ENCODE data around the gene MAPKAPK2.

MAPKAPK2 gene

DNA sequence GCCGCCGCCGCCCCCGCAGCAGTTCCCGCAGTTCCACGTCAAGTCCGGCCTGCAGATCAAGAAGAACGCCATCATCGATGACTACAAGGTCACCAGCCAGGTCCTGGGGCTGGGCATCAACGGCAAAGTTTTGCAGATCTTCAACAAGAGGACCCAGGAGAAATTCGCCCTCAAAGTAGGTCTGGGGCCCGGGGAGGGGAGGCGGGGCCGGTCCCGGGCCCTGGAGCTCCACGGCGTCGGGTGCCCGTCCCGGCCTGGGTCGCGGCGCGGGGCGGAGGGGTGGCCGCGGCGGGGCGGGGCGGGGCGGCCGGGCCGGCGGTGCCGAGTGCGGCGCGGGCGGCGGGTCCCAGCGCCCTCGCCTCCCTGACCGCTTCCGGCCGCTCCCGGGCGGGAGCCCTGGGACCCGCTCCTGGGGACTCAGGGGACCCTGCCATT lies 646 bp downstream of the MAPKAPK2 start:
- Histone ChIP-seq H3K27ac (ENCODE audit: low read depth, low read length) (peak overlapping the region; percentile 78; the same call in 1 of the 2 replicates), H3K36me3 (ENCODE audit: control insufficient read depth, insufficient read depth, low read length) (no peaks in the 10 kb centered on the region), H3K4me1 (ENCODE audit: control insufficient read depth, insufficient read depth, low read length) (peaks cover 50% of the 10 kb centered on the region), H3K27me3 (ENCODE audit: control insufficient read depth, insufficient read depth, low read length) (peaks cover 35% of the 10 kb centered on the region), H3K4me3 (ENCODE audit: low read depth, low read length) (peak overlapping the region; percentile 96), H3K9ac (ENCODE audit: low read length) (peak overlapping the region; percentile 96), H3K9me3 (ENCODE audit: control insufficient read depth, insufficient read depth, low read depth, low read length) (no peaks in the 10 kb centered on the region)

DNA sequence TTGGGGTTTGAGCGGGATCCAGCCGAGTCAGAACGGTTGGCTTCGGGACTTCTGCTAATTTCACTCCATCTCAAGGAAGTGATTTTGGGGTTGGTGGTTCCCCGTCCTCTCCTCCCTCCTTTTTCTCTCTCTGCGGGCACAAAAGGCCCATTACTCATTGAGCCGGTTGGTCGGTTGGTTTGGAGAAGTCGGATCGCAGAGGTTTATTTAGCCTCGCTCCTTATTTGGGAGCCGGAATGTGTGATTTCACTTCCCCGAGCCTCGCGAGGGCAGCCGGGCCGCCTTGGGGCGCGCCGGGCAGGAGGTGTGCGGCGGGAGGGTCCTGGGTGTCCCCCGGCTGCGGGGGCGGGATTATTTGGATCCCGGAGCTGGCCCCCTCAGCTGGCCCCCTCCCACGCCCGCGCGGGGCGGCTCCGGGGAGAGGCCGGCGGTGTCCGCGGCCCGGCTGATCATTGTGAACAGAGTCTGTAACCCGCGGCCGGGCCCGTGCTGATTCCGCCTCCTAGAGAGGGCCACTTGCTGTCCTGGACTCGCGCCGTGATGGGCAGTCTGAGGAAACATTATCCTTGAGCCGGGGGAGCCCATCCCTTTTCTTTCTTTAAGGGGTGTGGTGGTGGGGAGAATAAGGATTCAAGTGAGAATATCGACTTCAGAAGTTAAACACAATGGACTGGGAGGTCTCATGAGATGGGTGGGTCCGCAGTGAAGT lies 1.2 kb downstream of the MAPKAPK2 start:
- Histone ChIP-seq H3K27me3 (ENCODE audit: control insufficient read depth, insufficient read depth, low read length) (peaks cover 33% of the 10 kb centered on the region), H3K9me3 (ENCODE audit: control insufficient read depth, insufficient read depth, low read depth, low read length) (no peaks in the 10 kb centered on the region), H3K4me1 (ENCODE audit: control insufficient read depth, insufficient read depth, low read length) (peaks cover 55% of the 10 kb centered on the region), H3K27ac (ENCODE audit: low read depth, low read length) (peak overlapping the region; percentile 78; the same call in 1 of the 2 replicates), H3K4me3 (ENCODE audit: low read depth, low read length) (peak overlapping the region; percentile 96), H3K9ac (ENCODE audit: low read length) (peak overlapping the region; percentile 96), H3K36me3 (ENCODE audit: control insufficient read depth, insufficient read depth, low read length) (no peaks in the 10 kb centered on the region)

DNA sequence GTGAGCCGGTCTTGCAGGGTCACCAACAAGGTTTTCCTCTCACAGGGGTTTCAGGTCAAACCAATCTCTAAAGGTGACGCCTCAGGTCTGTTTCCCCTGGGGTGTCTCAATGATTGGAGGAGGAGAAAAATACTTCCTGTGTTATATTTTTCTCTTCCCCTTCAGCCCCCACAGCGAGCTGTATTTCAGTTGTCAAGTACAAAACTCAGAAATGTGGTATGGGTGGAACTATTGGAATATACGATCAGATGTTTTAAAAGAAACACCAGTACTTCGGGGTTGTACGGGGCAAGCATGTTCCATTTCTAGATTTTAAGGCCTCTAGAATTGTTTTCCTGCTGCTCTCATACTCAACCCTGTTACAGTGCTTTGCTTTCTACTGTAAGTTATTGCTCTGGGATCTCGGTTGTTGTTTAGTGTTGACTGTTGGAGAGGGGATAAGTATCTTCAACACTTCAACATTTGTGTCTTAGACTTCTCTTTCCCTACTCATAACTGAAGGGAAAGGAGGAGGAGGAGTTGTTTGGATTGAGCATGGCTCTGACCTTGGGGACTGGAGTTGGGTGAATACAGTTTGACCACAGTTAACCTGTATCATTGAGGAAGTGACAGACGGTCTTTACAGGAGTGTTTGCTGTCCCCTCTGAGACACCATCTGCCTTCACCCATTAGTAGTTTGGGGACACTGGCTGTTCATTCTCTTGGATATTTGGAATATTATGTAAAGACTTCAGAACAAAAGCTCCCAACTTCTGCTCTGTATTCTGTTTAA lies 2.0 kb downstream of the MAPKAPK2 start:
- Histone ChIP-seq H3K27me3 (ENCODE audit: control insufficient read depth, insufficient read depth, low read length) (peaks cover 29% of the 10 kb centered on the region), H3K4me1 (ENCODE audit: control insufficient read depth, insufficient read depth, low read length) (peaks cover 58% of the 10 kb centered on the region), H3K36me3 (ENCODE audit: control insufficient read depth, insufficient read depth, low read length) (no peaks in the 10 kb centered on the region), H3K4me3 (ENCODE audit: low read depth, low read length) (peak overlapping the region; percentile 96), H3K9ac (ENCODE audit: low read length) (peak overlapping the region; percentile 96), H3K27ac (ENCODE audit: low read depth, low read length) (no peak overlapping the region; the same call in 1 of the 2 replicates), H3K9me3 (ENCODE audit: control insufficient read depth, insufficient read depth, low read depth, low read length) (no peaks in the 10 kb centered on the region)

DNA sequence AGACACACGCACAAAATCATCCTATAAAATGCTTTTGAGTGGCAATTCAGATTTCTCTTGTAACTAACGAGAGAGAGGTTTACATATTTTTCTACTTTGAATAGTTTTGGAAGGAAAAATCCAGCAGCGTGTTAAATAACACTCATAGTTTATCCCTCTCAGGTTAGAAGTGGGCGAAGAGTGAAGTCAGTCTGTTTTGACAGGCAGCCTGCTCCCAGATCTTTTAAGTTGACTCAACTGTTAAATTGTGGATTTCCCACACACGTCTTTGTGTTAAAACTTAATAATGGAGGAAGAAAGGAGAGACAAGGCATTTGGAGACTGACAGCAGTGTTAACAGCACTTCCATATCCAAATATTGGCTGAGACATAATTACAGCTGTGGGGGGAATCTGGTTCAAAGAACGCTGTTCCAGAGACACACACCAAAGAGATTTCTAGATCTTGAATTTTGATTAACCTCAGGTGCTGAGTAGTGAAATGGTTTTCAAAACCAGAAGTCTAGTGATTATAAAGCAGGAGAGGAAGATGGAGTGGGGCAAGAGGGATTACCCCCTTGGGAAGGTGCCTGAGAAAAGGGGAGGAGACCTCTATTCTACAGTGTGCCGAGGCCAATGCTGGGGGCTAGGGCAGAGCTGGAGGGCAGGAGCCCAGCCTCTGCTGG lies 2.7 kb downstream of the MAPKAPK2 start:
- Histone ChIP-seq H3K9ac (ENCODE audit: low read length) (no peak overlapping the region), H3K27ac (ENCODE audit: low read depth, low read length) (no peak overlapping the region), H3K27me3 (ENCODE audit: control insufficient read depth, insufficient read depth, low read length) (peaks cover 25% of the 10 kb centered on the region), H3K36me3 (ENCODE audit: control insufficient read depth, insufficient read depth, low read length) (no peaks in the 10 kb centered on the region), H3K4me3 (ENCODE audit: low read depth, low read length) (peak overlapping the region; percentile 96), H3K4me1 (ENCODE audit: control insufficient read depth, insufficient read depth, low read length) (peaks cover 65% of the 10 kb centered on the region), H3K9me3 (ENCODE audit: control insufficient read depth, insufficient read depth, low read depth, low read length) (no peaks in the 10 kb centered on the region)

DNA sequence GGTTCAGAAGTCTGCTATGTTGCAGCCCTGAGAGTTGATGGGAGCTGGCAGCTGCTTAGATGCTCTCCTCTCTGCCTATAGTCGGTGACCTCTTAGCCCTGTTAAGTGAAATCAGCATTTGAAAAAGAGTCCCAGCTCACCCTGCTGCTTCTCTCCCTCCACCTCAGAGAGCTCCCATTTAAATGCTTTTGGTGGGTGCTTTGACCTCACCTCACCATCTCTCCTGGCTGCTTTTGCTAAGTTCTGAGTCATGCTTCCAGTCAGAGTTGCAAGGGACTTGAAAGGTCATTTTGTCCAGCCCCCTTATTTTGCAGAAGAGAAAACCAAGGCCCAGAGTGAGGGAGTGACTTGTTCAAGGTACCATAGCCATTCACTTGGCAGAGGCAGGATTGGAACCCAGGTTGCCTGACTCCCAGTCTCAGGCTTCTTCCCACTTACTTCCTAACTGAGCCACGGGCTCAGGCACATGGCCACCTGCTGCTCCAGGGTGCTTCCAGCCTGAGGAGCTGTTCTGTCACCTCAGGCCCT lies 3.3 kb downstream of the MAPKAPK2 start:
- Histone ChIP-seq H3K4me1 (ENCODE audit: control insufficient read depth, insufficient read depth, low read length) (peaks cover 71% of the 10 kb centered on the region), H3K9me3 (ENCODE audit: control insufficient read depth, insufficient read depth, low read depth, low read length) (no peaks in the 10 kb centered on the region), H3K27ac (ENCODE audit: low read depth, low read length) (peak overlapping the region; percentile 27; the same call in 1 of the 2 replicates), H3K36me3 (ENCODE audit: control insufficient read depth, insufficient read depth, low read length) (no peaks in the 10 kb centered on the region), H3K9ac (ENCODE audit: low read length) (peak overlapping the region; percentile 55), H3K4me3 (ENCODE audit: low read depth, low read length) (peak overlapping the region; percentile 96), H3K27me3 (ENCODE audit: control insufficient read depth, insufficient read depth, low read length) (peaks cover 19% of the 10 kb centered on the region)

DNA sequence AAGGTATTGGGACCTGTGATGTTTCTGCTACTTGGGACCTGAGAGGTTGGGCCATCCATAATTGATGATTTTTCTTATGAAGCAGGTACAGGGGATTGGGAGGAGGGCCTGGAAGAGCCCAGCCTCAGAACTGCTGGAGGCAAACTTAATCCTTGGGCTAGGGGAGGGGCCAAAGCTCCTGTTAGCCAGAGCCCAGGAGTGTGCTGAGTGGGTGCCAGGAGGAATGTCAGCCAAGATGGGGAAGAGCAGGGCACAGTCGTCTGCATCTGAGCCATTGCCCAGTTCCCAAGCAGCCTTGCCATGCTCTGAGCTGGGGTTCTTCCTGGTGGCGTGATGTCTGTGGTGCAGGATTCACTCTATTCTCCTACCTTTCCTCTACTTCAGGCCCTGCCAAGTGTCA lies 5.8 kb downstream of the MAPKAPK2 start:
- H3K27me3 ChIP-seq (ENCODE audit: control insufficient read depth, insufficient read depth, low read length), result peaks cover 3% of the 10 kb centered on the region; the same call in 1 of the 2 replicates
- H3K4me3 ChIP-seq (ENCODE audit: low read depth, low read length), result no peak overlapping the region
- H3K9me3 ChIP-seq (ENCODE audit: control insufficient read depth, insufficient read depth, low read depth, low read length), result no peaks in the 10 kb centered on the region
- H3K36me3 ChIP-seq (ENCODE audit: control insufficient read depth, insufficient read depth, low read length), result no peaks in the 10 kb centered on the region
- H3K27ac ChIP-seq (ENCODE audit: low read depth, low read length), result no peak overlapping the region
- H3K9ac ChIP-seq (ENCODE audit: low read length), result no peak overlapping the region
- H3K4me1 ChIP-seq (ENCODE audit: control insufficient read depth, insufficient read depth, low read length), result peaks cover 84% of the 10 kb centered on the region

DNA sequence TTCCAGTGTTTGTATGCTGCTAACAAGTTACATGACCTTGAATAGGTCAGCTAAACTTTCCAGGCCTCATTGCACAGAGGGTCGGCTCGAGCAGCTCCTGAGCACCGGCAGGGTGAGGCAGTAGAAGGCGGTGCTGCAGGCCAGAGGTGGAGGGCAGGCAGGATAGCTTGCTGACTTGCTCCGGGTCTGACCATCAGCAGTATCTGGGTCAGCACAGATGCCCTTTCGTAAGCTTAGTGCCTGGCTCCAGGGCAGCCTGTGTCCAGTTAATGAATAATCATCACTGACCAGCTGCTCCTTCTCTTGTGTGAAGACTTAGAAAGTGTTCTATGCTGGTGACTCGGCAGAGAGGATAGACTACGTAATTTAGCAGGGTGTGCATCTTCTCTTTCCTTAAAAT lies 6.9 kb downstream of the MAPKAPK2 start:
- Histone ChIP-seq H3K4me3 (ENCODE audit: low read depth, low read length) (no peak overlapping the region), H3K27me3 (ENCODE audit: control insufficient read depth, insufficient read depth, low read length) (no peaks in the 10 kb centered on the region; the same call in 1 of the 2 replicates), H3K9ac (ENCODE audit: low read length) (no peak overlapping the region), H3K4me1 (ENCODE audit: control insufficient read depth, insufficient read depth, low read length) (peaks cover 80% of the 10 kb centered on the region), H3K27ac (ENCODE audit: low read depth, low read length) (no peak overlapping the region), H3K36me3 (ENCODE audit: control insufficient read depth, insufficient read depth, low read length) (no peaks in the 10 kb centered on the region), H3K9me3 (ENCODE audit: control insufficient read depth, insufficient read depth, low read depth, low read length) (no peaks in the 10 kb centered on the region)

DNA sequence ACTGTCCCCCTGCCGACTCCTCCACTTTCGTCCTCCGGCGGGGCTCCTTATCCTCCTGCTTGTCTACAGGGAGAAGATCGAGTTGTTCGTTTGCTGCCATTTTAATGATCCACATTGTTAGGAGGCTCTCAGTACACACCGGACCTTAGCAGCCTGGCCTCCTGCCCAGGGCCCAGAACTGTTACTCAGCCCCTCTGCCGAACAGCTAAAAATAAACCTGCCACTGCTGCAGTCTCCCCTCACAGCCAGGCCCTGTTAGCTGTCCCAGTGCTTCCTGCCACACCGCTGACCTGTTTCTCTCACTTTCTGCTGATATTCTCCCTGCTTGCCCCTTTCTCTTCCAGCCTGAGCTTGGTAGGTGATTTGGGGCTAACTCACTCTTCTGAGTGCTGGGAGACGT lies 8.3 kb downstream of the MAPKAPK2 start:
- H3K4me3 ChIP-seq (ENCODE audit: low read depth, low read length), result no peak overlapping the region
- H3K36me3 ChIP-seq (ENCODE audit: control insufficient read depth, insufficient read depth, low read length), result no peaks in the 10 kb centered on the region
- H3K9me3 ChIP-seq (ENCODE audit: control insufficient read depth, insufficient read depth, low read depth, low read length), result no peaks in the 10 kb centered on the region
- no peaks in the 10 kb centered on the region for H3K27me3 ChIP-seq (ENCODE audit: control insufficient read depth, insufficient read depth, low read length)
- H3K4me1 ChIP-seq (ENCODE audit: control insufficient read depth, insufficient read depth, low read length), result peaks cover 73% of the 10 kb centered on the region
- no peak overlapping the region for H3K9ac ChIP-seq (ENCODE audit: low read length)
- no peak overlapping the region for H3K27ac ChIP-seq (ENCODE audit: low read depth, low read length)

DNA sequence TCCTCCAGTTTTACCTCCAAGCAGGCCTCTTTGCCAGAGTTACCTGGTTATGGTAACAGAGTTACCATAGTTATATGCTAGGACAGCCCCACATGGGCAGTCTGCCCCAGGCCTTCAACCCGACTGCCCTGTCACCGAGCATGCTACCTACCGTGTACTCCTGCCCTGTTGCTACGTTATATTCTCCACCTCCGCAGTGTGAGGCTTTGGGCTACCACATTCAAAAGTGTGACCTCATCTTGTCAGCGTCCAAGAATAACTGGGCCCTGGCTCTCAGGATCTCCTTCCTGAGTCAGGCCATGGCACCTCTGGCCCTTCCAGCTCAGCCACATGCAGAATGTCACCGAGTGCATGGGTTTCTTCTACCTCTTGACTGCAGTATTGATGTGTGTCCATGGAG lies 8.9 kb downstream of the MAPKAPK2 start:
- Histone ChIP-seq H3K4me1 (ENCODE audit: control insufficient read depth, insufficient read depth, low read length) (peaks cover 67% of the 10 kb centered on the region), H3K27ac (ENCODE audit: low read depth, low read length) (no peak overlapping the region), H3K27me3 (ENCODE audit: control insufficient read depth, insufficient read depth, low read length) (no peaks in the 10 kb centered on the region), H3K9ac (ENCODE audit: low read length) (no peak overlapping the region), H3K36me3 (ENCODE audit: control insufficient read depth, insufficient read depth, low read length) (no peaks in the 10 kb centered on the region), H3K9me3 (ENCODE audit: control insufficient read depth, insufficient read depth, low read depth, low read length) (no peaks in the 10 kb centered on the region), H3K4me3 (ENCODE audit: low read depth, low read length) (no peak overlapping the region)

DNA sequence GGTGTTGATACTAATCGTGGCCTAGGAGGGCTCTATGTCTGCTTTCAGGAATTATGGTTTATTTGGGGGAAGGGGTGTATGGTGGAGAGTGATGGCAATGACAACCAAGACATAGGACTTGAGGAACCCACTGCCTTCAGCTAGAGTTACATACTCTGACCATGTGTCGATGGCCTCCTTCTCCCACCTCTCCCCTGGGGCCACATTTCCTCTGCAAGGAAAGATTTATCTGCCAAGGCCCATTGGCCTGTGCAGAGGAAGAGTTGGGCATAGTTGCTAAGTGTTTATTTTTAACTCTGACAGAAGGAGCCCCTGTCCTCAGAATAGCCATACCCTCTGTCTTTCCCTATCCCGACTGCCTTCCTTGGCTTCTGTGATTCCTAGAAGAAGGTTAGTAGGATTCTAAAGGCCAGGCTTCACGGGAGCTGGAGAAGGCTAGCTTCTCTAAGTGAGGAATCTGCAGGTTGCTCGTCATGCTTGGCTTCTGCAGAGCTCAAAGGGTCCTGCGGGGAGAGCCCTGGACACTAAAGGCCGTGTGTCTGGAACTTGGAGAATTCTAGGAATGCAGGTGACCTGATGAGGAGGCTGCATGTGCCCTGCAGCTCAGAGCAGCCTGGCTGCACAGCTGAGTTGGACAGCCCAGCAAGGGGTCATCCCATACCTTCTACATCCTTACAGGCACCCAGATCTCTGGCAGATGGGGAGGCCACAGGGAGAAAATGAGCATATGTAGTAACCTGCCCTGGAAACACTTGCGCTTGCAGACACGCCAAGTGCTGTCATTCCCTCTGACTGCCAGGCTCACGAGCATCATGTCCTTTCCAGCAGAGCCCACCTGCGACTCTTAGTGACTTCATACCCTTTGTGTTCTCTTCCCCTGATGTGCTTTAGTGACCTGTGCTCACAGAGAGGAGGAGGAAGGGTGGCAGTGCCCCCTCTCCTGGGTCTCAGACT lies 9.7 kb downstream of the MAPKAPK2 start:
- H3K9me3 ChIP-seq (ENCODE audit: control insufficient read depth, insufficient read depth, low read depth, low read length), result no peaks in the 10 kb centered on the region
- H3K27ac ChIP-seq (ENCODE audit: low read depth, low read length), result no peak overlapping the region
- H3K4me1 ChIP-seq (ENCODE audit: control insufficient read depth, insufficient read depth, low read length), result peaks cover 62% of the 10 kb centered on the region
- H3K4me3 ChIP-seq (ENCODE audit: low read depth, low read length), result no peak overlapping the region
- no peak overlapping the region for H3K9ac ChIP-seq (ENCODE audit: low read length)
- no peaks in the 10 kb centered on the region for H3K27me3 ChIP-seq (ENCODE audit: control insufficient read depth, insufficient read depth, low read length)
- no peaks in the 10 kb centered on the region for H3K36me3 ChIP-seq (ENCODE audit: control insufficient read depth, insufficient read depth, low read length)
